GM21576 (cell line): ENCODE data around the gene HGS.

Source experiments
- ATAC-seq: cut with Tn5 transposase; IDR thresholded peaks from one replicate; pipeline ENCODE4 v1.9.1; 2021; ENCODE audit warnings: mild to moderate bottlenecking, moderate library complexity; ENCODE audit not compliant: unreplicated experiment

Gene HGS

DNA sequence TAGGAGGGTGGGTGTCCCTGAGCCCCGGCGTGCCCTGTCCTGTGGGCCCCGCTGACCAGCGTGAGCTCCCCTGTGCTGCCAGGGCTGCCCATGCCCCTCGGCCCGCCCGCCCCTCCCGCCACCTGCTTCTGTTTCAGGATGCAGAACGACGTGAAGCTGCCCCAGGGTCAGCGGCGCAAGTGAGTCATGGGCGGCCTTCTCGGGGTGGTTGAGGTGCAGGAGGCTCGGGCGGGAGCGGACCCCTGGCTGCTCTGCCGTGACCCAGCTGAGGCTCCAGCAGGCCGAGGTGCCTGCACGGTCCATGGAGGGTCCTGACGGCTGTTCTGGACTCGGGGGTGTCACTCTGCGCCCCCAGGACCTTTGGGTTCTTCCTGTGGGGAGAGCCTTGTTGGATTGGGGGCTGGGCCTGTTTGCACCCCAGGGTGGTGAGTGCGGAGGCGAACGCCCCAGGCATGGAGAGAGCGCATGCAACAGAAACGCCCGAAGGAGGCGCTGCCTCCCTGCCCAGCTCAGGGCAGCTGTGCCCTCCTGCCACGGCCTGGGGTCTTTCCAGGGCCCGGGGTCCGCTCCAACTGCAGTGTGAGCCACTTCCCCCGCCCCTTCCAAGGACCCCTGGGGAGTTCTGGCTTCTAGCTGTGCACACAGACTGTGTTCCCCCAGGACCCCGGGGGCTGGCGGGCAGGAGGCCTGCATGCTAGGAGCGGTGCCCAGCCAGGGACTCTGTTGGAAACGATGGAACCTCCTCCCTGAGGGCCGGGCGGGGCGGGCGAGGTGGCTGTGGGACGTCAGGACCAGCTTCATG, 32.3 kb downstream of the HGS start:
- no peak for ATAC-seq

DNA sequence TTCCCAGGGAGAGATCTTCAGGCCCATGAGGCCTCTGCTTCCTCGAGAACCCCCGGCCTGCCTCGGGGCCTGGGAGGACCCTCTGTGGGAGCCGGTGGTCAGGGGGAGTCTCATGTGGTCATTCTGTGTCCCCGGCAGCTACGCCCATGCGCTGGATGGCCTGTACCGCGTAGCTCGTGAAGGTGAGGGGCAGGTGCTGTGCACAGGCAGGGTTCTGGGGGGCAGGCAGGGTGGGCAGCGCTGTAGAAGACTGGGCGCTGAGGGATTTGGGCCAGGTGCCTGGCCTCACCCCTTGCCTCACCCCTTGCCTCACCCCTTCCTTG, 32.8 kb downstream of the HGS start:
- ATAC-seq: no peak

DNA sequence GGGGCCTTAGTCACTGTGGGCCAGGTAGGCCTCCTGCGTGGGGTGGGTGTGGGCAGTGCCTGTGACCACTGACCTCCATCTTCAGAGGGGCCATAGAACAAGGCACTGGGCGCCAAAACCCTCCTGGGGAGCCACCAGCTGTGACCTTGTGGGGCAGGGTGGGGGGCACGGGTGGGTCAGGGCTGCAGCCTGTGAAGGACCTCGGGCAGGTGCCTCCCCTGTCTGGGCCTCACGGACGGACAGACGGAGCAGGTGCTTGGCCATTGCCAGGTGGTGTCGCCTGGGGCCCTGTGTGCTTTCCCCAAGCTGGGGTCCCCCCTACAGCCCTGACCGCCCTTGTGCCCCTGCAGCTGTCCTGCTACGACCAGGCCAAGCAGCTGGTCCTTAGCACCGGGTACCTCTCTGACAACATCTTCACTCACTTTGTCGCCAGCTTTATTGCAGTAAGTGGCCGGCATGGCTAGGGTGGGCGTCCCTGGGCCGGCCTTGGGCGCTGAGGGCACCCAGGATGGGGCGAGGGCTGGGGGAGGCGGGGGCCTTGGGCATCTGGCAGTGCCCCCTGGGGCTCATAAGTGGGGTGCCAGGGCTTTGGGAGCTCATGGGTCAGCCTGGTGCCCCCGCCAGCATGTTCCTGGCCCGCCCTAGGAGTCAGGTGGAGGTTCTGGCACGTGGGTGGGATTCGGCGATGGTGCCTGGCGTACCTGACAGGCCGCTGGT, 33.4 kb downstream of the HGS start:
- no peak for ATAC-seq

DNA sequence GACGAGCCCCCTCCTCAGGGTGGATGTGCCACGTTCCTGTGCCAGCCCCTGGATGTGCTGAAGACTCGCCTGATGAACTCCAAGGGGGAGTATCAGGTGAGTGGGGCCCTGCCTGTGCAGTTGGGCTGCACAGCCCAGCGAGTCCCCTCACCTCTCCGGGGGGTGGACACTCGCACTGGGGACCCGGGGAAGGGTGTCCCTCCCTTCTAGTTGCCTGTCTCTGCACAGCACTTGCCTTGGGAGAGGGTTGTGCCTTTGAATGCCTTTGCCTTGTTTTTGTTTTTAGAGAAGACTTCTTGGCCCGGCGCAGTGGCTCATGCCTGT, 33.9 kb downstream of the HGS start:
- no peak for ATAC-seq

DNA sequence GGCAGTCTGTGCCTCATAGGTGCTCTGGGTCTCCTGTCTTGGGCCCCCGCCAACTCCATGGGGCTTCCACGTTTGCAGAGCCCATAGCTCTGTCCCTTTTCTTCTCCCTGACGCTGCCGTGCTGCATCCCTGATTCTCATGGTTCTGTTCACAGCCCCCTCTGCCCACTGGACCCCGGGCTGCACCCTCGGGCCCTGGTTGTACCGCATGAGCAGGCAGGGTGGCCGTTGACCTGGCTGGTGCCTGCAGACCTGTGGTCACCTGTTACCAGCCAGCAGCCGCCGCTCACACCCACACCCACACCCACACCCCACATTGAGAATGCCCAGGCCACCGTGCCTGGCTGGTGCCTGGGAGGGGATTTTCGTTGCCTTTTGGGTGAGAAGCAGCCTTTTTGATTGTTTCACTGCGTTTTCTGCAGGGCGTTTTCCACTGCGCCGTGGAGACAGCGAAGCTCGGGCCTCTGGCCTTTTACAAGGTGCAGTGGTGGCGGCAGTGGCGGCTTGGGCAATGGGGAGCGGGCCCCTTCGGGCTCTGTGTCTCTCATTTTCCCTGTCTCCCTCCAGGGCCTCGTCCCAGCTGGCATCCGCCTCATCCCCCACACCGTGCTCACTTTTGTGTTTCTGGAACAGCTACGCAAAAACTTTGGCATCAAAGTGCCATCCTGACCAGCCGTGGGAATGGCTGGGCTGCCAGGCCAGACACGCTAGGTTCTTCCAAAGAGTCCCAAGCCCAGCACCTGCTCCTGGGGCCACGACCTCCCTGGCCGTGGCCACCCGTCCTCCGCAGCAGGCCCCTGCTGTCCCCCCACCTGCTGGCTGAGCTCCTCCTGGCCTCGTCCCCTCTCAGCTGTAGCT, 35.8 kb downstream of the HGS start:
- ATAC-seq: no peak

DNA sequence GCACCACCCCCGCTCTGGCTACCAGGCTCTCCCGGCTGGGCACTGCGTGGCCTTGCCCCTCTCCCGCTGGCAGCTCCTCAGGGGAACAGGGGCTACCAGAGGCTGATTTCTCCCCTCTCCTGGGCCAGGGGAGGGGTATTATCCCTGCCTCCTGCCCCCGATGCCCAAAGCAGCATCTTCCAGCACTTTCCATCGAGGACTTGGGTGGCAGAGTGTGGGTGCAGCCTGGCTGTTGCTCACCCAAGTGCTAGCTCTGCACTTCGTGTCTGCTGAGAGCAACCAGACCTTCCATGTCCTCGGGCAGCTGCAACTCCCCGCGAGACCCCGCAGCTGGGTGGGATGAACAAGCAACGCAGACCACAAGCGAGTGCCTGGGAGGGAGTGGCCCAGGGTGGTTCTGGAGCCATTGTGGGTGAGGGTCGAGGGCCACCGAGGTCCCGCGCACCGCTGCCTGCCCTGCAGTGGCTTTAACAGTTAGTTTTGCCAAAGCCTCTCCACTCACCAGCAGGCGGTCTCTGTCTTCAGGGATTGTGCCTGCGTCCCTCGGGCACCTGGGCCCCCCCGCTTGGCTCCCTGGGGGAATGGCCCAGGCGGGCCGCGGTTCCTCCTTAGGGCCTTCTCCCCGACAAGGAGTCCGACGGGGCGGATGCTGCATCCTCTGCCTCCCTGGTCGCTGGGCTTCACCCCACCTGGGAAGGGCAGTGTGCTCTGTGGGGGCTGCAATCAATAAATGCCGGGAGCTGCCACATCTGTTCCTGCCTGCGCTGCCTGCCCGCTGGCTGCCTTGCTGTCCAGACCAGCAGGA, 36.7 kb downstream of the HGS start:
- no peak for ATAC-seq

DNA sequence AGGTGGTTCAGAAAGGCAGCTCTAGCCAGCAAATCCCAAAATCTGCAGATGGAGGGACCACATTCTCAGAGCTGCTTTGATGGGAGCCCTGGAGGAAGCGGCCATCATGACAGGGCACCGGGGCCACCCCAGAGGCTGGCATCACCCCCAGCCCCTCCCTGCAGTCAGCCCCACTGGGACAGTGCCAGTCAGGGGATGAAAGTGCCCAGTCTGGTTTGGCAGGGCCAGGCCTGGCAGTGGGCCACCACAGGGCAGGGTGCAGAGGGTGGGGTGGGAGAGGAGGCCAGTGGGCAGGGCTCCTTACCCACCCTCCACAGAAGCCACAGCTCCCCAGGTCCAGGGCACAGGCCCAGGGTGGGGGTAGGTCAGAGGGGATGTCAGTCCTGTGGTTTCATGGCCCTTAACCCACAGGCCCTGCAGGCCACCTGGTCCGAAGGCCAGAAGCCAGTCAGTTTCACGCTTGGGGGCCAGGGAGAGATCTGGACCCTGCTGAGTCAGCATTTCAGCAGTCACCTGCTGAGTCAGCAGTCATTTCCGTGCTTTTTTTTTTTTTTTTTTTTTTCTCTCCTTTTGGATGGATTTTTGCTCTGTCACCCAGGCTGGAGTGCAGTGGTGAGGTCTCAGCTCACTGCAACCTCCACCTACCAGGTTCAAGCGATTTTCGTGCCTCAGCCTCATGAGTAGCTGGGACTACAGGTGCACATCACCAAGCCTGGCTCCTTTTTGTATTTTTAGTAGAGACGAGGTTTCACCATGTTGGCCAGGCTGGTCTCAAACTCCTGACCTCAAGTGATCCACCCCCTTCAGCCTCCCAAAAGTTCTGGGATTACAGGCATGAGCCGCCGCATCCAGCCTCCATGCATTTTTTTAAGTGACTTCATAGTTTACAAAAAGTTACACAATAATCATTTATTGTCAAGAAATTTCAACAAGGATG, 38.6 kb downstream of the HGS start:
- no peak for ATAC-seq

DNA sequence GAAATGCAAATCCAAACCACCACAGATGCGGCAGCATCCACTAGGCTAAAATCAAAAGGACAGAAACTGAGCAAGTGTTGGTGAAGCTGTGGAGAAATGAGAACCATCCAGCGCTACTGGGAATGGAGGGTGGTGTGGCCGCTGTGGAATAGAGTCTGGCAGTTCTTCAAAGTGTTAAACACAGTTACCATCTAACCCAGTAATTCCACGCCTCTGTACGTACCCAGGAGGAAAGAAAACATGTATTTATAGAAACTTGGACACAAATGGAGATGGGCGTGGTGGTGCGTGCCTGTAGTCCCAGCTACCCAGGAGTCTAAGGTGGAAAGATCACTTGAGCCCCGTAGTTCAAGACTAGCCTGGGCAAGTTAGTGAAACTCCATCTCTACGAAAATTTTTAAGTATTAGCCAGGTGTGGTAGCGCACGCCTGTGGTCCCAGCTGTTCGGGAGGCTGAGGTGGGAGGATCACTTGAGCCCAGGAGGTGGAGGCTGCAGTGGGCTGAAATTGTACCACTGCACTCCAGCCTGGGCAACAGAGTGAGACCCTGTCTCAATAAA, 39.9 kb downstream of the HGS start:
- no peak for ATAC-seq

DNA sequence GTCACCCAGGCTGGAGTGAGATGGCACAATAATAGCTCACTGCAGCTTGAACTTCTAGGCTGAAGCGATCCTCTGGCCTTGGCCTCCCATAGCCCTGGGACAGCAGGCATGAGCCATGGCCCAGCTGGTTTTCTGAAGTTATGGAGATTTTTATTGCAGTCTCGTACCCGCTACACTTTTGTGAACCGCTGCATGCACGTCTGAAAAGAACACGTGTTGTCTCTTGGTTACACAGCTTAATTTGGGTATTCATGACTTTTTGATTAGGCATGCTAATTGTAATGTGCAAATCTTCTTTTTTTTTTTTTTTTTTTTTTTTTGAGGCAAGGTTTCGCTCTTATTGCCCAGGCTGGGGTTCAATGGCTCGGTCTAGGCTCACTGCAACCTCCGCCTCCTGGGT, 41.6 kb downstream of the HGS start:
- ATAC-seq: no peak

DNA sequence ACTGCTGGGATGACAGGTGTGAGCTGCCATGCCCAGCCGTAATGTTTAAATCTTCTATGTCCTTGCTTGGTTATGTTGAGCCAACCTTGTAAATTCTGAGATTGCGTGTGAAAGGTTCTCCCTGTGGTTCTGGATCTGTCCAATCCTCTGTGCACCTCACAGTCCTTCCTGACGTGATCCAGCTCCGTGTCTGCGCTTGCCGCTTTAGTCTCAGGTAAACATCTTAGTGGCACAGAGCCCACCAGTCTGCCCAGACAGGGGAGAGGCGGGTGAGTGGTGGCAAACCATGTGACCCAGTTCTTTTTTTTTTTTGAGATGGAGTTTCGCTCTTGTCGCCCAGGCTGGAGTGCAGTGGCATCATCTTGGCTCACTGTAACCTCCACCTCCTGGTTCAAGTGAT, 42.2 kb downstream of the HGS start:
- ATAC-seq: no peak

DNA sequence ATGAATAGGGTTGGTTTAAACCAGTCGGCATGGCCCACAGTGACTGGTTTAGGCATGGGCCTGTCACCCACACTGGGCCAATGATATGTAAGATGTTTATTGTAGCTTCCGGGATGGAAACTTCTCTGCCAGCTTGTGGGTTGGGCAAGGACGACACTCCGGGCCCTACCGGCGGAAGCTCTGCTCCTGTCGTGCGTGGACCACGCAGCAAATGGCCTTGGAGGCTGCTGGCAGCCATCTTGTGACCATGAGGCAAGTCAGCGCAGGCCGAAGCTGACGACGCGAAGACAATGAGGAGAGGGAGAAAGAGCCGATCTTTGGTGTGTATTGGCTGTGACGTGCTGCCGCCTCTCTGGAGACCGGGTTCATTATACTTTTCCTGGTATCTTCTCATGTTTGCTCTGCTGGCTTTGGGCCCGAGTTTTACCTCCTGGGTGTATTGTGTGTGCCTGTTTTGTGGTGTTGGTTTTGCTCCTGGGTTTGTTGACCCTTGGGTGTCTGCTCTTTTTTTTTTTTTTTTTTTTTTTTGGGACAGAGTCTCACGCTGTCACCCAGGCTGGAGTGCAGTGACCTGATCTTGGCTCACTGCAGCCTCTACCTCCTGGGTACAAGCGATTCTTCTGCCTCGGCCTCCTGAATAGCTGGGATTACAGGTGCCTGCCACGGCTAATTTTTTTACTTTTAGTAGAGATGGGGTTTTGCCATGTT, 43.7 kb downstream of the HGS start:
- ATAC-seq: no peak

DNA sequence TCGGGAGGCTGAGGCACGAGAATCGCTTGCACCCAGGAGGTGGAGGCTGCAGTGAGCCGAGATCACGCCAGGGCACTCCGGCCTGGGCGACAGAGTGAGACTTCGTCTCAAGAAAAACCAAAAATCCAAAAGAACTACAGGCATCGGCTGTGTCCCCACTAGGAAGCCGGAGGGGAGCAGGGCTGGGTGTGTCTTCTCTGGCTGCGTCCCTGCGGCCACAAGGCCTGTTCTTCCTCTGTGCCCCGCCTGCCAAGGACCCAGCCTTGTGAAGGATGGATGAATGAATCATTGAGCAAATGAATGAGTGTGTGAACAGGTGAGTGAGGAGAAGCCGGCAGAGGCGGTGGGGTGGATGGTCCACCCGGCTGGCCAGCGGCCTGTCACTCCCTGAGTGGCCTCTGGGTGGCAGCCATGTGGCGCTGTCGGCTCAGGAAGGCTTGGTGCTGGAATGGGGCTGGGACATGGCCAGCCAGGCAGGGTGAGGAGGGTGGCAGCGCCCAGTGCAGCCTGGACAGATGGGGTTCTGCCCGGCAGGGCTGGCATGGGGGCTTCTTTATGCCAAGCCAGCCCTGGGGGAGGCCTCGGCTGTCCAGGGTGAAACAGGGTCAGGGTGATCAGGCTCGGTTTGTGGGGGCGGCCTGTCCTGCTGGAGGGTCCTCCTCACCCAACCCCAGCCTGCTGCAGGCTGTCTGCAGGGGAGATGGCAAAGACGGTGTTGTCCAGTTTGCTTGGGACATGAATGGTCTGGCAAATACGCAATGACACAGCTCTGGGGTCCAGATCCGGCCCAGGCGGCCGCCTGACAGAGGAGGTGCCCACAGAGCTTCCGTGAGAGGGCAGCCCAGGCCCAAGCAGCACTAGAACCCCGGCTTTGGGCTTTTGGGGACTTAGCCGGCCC, 49.9 kb downstream of the HGS start:
- ATAC-seq: no peak

DNA sequence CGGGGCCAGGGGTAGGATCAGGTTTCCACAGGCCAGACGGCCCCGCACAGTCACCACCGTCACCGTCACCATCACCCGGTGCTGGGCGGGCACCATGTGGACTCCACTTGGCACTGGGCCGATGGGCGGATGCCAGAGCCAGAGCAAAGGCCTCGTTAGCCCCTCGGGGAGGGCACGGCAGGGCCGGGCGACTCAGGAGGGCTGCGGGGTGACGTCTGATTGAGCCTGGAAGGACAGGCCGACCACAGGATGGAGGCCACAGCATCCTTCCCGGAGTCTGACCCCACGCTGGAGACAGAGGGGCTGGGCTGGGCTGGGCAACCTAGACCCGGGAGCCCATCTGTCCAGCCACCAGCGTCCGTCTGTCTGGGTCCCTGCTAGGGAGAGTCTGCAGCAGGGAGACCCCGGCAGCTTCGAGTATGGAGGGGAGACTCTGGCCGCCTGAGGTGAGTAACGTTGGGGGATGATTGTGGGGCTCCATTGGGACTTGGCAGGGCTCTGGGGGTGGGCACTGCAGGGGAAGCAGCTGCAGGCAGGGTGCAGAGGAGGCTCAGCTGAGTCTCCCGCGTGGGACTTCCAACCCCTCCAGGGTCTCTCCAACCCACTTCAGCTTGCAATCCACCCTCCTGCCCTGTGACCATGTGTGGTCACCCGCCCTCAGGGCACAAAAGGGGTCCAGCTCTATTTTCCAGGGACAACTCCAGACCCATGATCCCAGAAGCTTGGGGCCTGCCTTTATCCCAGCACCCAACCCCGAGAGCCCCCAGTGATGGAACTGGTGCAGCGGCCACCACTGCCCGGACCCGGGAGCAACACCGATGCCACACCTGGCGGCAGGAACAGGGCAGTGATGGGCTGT, 50.8 kb downstream of the HGS start:
- no peak for ATAC-seq

DNA sequence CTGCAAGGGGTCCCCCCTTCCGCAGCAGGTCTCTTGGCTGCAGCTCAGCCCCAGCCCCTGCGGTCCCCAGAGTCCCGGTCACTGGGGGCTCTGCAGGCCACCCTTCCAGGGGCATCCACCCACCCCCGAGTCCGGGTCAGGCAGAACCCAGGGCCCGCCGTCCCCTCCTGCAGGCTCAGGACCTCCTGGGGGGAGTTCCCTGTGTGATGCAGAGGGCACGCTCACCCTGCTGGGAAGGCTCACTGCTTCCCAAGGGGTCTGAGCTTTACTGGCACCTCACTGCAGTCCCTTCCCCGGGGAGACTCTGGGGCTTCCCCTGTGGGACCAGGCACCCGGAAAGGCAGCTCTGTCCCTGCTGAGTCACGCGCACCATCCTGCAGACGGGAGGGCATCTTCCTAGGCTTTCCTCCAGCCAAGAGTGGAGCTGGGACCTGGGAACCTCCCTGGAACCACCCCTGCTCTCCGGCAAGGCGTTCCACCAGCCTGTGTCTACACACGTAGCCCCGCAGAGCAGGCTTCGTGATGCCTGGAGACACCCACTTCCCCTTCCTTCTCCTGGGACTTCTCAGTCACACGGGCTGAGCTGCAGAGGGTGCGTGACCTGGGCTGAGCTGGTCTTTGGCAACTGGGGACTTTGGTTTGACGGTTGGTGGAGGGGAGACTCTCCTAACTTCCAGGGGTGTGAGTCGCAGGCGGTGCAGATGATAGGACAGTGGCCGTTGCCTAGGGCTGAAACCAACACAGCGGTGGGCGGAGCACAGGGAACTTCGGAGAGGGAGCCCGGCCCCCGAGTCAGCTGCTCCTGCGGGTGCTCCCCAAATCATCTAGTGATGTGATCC, 51.7 kb downstream of the HGS start:
- ATAC-seq: no peak

DNA sequence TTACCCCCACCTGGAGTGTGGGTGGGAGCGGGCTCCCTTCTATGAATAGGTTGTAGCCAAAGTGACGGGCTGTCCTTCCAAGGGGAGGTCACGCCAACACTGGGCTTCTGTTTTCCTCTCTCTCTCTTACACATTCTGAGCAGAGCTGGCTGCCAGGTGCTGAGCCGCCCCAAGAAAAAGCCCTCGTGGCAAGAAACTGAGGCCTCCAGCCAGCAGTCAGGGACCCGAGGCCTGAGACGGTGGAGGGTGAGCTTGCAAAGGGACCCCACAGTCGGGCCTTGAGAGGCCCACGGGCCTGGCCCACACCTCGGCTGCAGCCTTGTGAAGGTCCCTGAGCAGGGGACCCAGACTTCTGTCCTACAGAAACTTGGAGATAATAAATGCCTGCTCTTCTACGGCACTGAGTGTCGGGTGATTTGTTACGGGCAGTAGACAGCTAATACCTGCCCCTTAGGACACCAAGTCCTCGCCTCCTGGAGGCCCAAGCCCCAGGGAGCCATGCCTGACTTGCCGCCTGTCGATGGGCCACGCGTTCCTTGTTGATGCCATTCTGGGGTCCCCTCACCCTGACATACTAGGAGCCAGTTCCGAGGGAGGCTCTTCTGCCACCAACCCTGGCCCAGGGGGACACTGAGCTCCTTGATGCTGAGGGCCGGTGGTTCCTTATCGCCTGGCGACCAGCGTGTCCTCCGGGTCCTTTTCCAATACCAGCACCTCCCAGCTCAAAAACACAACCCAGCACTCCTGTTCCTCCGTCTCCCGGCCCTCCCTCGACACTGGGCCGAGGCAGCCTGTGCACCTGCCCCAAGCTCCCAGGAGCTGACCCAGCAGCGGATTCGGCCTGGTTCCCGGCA, 54.4 kb downstream of the HGS start:
- no peak for ATAC-seq
